ENCODE results near the gene RGS21. TPM values are rescaled to one million over a fixed set of nuclear protein-coding genes. Genes with fewer than 3 reads are reported as not detected.
A peak's percentile ranks its signal among the peaks of the same experiment; 100 is the strongest.

Gene RGS21
- polyA plus RNA-seq, 1 of the 3 experiments (the other 2 are of a cell fraction): not detected

GRCh38 chr1:192382758-192383157 lies 66.0 kb downstream of the RGS21 start:
- Histone ChIP-seq H3K36me3 (replicated peaks in 1 of 2; ENCODE audit: control insufficient read depth in 1 of 2, insufficient read depth in 2 of 2, low read length in 1 of 2) (no peaks in the 10 kb centered on the region), H3K9me3 (peaks cover 12% of the 10 kb centered on the region; the same call in 1 of the 2 replicates), H4K20me1 (ENCODE audit: insufficient read depth) (no peaks in the 10 kb centered on the region), H3K4me1 (ENCODE audit: control insufficient read depth in 1 of 2, insufficient read depth in 2 of 2, low read depth in 1 of 2, low read length in 1 of 2) (no peaks in the 10 kb centered on the region), H3K9me2 (no peaks in the 10 kb centered on the region; the same call in 1 of the 2 replicates), H3K4me3 (ENCODE audit: low read depth in 2 of 2, low read length in 1 of 2) (no peak overlapping the region), H3K9ac (no peak overlapping the region), H2AFZ (ENCODE audit: low read depth) (no peak overlapping the region), H3K27ac (ENCODE audit: low read depth in 2 of 2, low read length in 1 of 2) (no peak overlapping the region), H3K79me2 (ENCODE audit: insufficient read depth) (no peaks in the 10 kb centered on the region; the same call in 1 of the 2 replicates), H3K27me3 (ENCODE audit: insufficient read depth) (no peaks in the 10 kb centered on the region; the same call in 1 of the 2 replicates), H3F3A (replicated peaks; ENCODE audit: insufficient read depth) (peaks cover 3% of the 10 kb centered on the region), H3K4me2 (no peak overlapping the region)
- TF ChIP-seq CTCF (IDR thresholded peaks at IDR 0.05) (peak; percentile 18; the same call in 1 of the 2 replicates), RXRA (IDR thresholded peaks at IDR 0.05; ENCODE audit: borderline replicate concordance, low read depth) (no peak)
- ChIA-PET POLR2A (no interaction called here), CTCF (no interaction called here)
- no peak for DNase-seq
- WGBS (ENCODE audit: low lambda C conversion rate): 12% methylated on average over 2 of the region's 2 CpGs

- no peak overlapping the region for H3K27ac ChIP-seq (ENCODE audit: low read depth in 2 of 2, low read length in 1 of 2)
- H3K4me2 ChIP-seq: no peak overlapping the region
- H3K4me1 ChIP-seq (ENCODE audit: control insufficient read depth in 1 of 2, insufficient read depth in 2 of 2, low read depth in 1 of 2, low read length in 1 of 2): no peaks in the 10 kb centered on the region
- ChIA-PET POLR2A (no interaction called here), CTCF (no interaction called here)
- no peak overlapping the region for H3K4me3 ChIP-seq (ENCODE audit: low read depth in 2 of 2, low read length in 1 of 2)
- peaks cover 3% of the 10 kb centered on the region for H3F3A ChIP-seq (replicated peaks; ENCODE audit: insufficient read depth)
- H3K9ac ChIP-seq: no peak overlapping the region
- 10% methylated on average over 1 of the region's 1 CpG for WGBS (ENCODE audit: low lambda C conversion rate)
- TF ChIP-seq ZBTB33 (IDR thresholded peaks at IDR 0.05; ENCODE audit: borderline replicate concordance, low read depth) (no peak), GATA2 (CRISPR knock-in tag; IDR thresholded peaks at IDR 0.05) (no peak), MEF2A (IDR thresholded peaks at IDR 0.05; ENCODE audit: borderline replicate concordance, low read depth) (no peak), TEAD4 (IDR thresholded peaks at IDR 0.05; ENCODE audit: borderline replicate concordance, insufficient read depth) (no peak), PBX3 (IDR thresholded peaks at IDR 0.05) (no peak), RCOR1 (IDR thresholded peaks at IDR 0.05; ENCODE audit: low read length) (no peak), YY1 (IDR thresholded peaks at IDR 0.05; ENCODE audit: low read depth) (no peak), JUND (IDR thresholded peaks at IDR 0.05) (no peak), FOXJ3 (CRISPR knock-in tag; IDR thresholded peaks at IDR 0.05) (no peak), NFIC (IDR thresholded peaks at IDR 0.05; ENCODE audit: borderline replicate concordance) (no peak), EZH2phosphoT487 (IDR thresholded peaks at IDR 0.05; ENCODE audit: borderline replicate concordance, low read depth) (no peak), CTCF (IDR thresholded peaks at IDR 0.05) (no peak), RXRA (IDR thresholded peaks at IDR 0.05; ENCODE audit: borderline replicate concordance, low read depth) (no peak)
- DNase-seq: no peak
- no peaks in the 10 kb centered on the region for H3K27me3 ChIP-seq (ENCODE audit: insufficient read depth)
- H2AFZ ChIP-seq (ENCODE audit: low read depth): no peak overlapping the region
- no peaks in the 10 kb centered on the region for H3K36me3 ChIP-seq (replicated peaks in 1 of 2; ENCODE audit: control insufficient read depth in 1 of 2, insufficient read depth in 2 of 2, low read length in 1 of 2)
- no peaks in the 10 kb centered on the region for H4K20me1 ChIP-seq (ENCODE audit: insufficient read depth)
- H3K79me2 ChIP-seq (ENCODE audit: insufficient read depth): no peaks in the 10 kb centered on the region; the same call in 1 of the 2 replicates
- no peaks in the 10 kb centered on the region; the same call in 1 of the 2 replicates for H3K9me2 ChIP-seq
- H3K9me3 ChIP-seq: peaks cover 12% of the 10 kb centered on the region; the same call in 1 of the 2 replicates
Measured at GRCh38 chr1:192386051-192386650, 69.4 kb downstream of the RGS21 start.

Measured in SK-N-SH (cell line).